Measurements from ENCODE around the gene CEP89.
"Not testable (repeated sequence)": the region's sequence is repeated elsewhere in the genome, so short reads cannot be mapped to it uniquely, and the experiment has no call there.

DNA sequence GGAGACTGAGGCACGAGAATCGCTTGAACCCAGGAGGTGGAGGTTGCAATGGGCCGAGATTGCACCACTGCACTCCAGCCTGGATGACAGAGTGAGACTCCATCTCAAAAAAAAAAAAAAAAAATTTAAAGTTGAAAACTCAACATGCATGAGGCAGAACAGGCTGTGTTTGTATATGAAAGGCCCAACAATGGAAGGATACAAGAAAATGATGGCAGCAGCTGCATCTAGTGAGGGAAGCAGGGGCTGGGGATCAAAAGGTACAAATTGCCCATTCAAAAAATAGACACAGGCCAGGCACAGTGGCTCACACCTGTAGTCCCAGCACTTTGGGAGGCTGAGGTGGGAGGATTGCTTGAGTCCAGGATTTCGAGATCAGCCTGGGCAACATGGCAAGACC is 6.1 kb upstream of the CEP89 start:
- TF ChIP-seq POLR2AphosphoS5, POLR2A, EP300 (IDR thresholded peaks at IDR 0.05): not testable (repeated sequence)
- TF ChIP-seq, protein P1, sequence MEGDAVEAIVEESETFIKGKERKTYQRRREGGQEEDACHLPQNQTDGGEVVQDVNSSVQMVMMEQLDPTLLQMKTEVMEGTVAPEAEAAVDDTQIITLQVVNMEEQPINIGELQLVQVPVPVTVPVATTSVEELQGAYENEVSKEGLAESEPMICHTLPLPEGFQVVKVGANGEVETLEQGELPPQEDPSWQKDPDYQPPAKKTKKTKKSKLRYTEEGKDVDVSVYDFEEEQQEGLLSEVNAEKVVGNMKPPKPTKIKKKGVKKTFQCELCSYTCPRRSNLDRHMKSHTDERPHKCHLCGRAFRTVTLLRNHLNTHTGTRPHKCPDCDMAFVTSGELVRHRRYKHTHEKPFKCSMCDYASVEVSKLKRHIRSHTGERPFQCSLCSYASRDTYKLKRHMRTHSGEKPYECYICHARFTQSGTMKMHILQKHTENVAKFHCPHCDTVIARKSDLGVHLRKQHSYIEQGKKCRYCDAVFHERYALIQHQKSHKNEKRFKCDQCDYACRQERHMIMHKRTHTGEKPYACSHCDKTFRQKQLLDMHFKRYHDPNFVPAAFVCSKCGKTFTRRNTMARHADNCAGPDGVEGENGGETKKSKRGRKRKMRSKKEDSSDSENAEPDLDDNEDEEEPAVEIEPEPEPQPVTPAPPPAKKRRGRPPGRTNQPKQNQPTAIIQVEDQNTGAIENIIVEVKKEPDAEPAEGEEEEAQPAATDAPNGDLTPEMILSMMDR (IDR thresholded peaks at IDR 0.05) = not testable (repeated sequence)
